Choroid plexus epithelial cell (primary cell): ENCODE data around the gene PTPRG.

Source experiments
- DNase-seq: peaks from one replicate; pipeline ENCODE4 v3.0.0-alpha.2; 2010; ENCODE audit warnings: low read depth
- H3K4me3 ChIP-seq: 2 replicates; pipeline ENCODE4 v1.5.1; 2011; ENCODE audit warnings: low read depth, mild to moderate bottlenecking, control low read depth, low read length, moderate library complexity
- CTCF ChIP-seq: conservative IDR thresholded peaks from 2 replicates; pipeline ENCODE4 v1.5.1; 2011; ENCODE audit warnings: low read depth, mild to moderate bottlenecking, control low read depth, inconsistent platforms, low read length, moderate library complexity

The PTPRG gene

GRCh38 chr3:61832375-61833229 is 271.2 kb downstream of the PTPRG start:
- H3K4me3 ChIP-seq: no peak overlapping the region
- no peak for TF ChIP-seq CTCF
- DNase-seq: peak; percentile 52

- no peak for DNase-seq
- TF ChIP-seq CTCF: no peak
- H3K4me3 ChIP-seq: no peak overlapping the region
Measured at GRCh38 chr3:61839256-61839655, 277.9 kb downstream of the PTPRG start.

GRCh38 chr3:61841111-61841845 is 279.9 kb downstream of the PTPRG start:
- DNase-seq: peak; percentile 93
- H3K4me3 ChIP-seq: peak overlapping the region; percentile 8
- no peak for TF ChIP-seq CTCF

- H3K4me3 ChIP-seq: peak overlapping the region; percentile 8
- no peak for DNase-seq
- no peak for TF ChIP-seq CTCF
Measured at GRCh38 chr3:61841988-61842387, 280.6 kb downstream of the PTPRG start.

- TF ChIP-seq CTCF: no peak
- H3K4me3 ChIP-seq: no peak overlapping the region
- DNase-seq: no peak
Measured at GRCh38 chr3:61844346-61844745, 283.0 kb downstream of the PTPRG start.

GRCh38 chr3:61846488-61846887 is 285.1 kb downstream of the PTPRG start:
- H3K4me3 ChIP-seq: no peak overlapping the region
- DNase-seq: no peak
- TF ChIP-seq CTCF: no peak
